Testis (tissue), 2 donors: ENCODE measurements around the gene SRR.

ENCODE experiments used
- POLR2A ChIP-seq: fragments of 450-650 bp; IDR thresholded peaks from one replicate; pipeline ENCODE4 v1.6.1; 2017; ENCODE audit warnings: antibody characterized with exemption, mild to moderate bottlenecking, moderate library complexity
- TF ChIP-seq, protein P1 (sequence below), 3 experiments: fragments of 450-650 bp in 2 of 3; fragments of 200-600 bp in 1 of 3; sonication (generic) in 1 of 3; IDR thresholded peaks; one replicate each; pipeline ENCODE4 v1.5.1; 2016 to 2019; ENCODE audit warnings: antibody characterized with exemption in 3 of 3, mild to moderate bottlenecking in 2 of 3, moderate library complexity in 1 of 3

DNA sequence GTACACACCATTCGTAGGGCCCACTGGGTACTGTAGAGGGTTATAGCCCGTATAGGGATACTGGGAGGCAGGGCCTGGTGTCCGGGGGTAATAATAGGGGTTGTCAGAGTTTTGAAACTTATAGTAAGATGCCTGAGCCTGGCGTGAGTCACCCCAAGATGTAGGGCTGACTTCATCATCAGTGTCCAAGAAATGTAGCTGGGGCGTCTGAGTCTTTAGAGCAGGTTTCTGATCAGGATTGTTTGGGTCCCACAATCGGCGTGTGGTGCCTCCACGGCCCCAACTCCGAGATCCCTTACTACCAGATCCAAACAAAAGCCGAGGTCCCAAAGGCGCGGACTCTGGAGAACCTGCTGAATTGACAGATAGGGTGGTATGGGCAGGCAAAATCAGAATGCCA, 4.6 kb upstream of the SRR start:
- TF ChIP-seq, protein P1, sequence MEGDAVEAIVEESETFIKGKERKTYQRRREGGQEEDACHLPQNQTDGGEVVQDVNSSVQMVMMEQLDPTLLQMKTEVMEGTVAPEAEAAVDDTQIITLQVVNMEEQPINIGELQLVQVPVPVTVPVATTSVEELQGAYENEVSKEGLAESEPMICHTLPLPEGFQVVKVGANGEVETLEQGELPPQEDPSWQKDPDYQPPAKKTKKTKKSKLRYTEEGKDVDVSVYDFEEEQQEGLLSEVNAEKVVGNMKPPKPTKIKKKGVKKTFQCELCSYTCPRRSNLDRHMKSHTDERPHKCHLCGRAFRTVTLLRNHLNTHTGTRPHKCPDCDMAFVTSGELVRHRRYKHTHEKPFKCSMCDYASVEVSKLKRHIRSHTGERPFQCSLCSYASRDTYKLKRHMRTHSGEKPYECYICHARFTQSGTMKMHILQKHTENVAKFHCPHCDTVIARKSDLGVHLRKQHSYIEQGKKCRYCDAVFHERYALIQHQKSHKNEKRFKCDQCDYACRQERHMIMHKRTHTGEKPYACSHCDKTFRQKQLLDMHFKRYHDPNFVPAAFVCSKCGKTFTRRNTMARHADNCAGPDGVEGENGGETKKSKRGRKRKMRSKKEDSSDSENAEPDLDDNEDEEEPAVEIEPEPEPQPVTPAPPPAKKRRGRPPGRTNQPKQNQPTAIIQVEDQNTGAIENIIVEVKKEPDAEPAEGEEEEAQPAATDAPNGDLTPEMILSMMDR (IDR thresholded peaks at IDR 0.05): no peak
- TF ChIP-seq POLR2A: no peak
